KMS-11 (cell line): ENCODE measurements around the gene NMUR1.

Experiments
- H2AFZ ChIP-seq: fragments of 200-600 bp; sonication (generic); 2 replicates; pipeline ENCODE4 v1.6.1; 2016; ENCODE audit warnings: antibody characterized with exemption, mixed run types, low read depth
- H3K27ac ChIP-seq: fragments of 200-600 bp; sonication (generic); 2 replicates; pipeline ENCODE4 v1.6.1; 2016; ENCODE audit warnings: mild to moderate bottlenecking, mixed run types
- H3K27me3 ChIP-seq: fragments of 200-600 bp; sonication (generic); 2 replicates; pipeline ENCODE4 v1.6.1; 2017; ENCODE audit warnings: mild to moderate bottlenecking, low read depth, mixed run types, moderate library complexity; ENCODE audit not compliant: insufficient read depth
- H3K36me3 ChIP-seq: fragments of 200-600 bp; sonication (generic); 2 replicates; pipeline ENCODE4 v1.6.1; 2017; ENCODE audit warnings: mild to moderate bottlenecking, mixed run types; ENCODE audit not compliant: insufficient read depth
- H3K4me1 ChIP-seq: fragments of 200-600 bp; sonication (generic); 2 replicates; pipeline ENCODE4 v1.6.1; 2016; ENCODE audit warnings: mild to moderate bottlenecking, low read depth, mixed run types; ENCODE audit not compliant: poor library complexity, severe bottlenecking
- H3K4me2 ChIP-seq: fragments of 200-600 bp; sonication (generic); 2 replicates; pipeline ENCODE4 v1.7.0; 2016; ENCODE audit warnings: mild to moderate bottlenecking, mixed run types
- H3K4me3 ChIP-seq: fragments of 200-600 bp; sonication (generic); IDR thresholded peaks from 2 replicates; pipeline ENCODE4 v1.6.1; 2017; ENCODE audit warnings: low read depth, low read length, mixed read lengths; ENCODE audit not compliant: insufficient read depth
- H3K79me2 ChIP-seq: fragments of 200-600 bp; sonication (generic); 2 replicates; pipeline ENCODE4 v1.6.1; 2016; ENCODE audit warnings: low read depth, mixed run types; ENCODE audit not compliant: insufficient read depth
- H3K9ac ChIP-seq: fragments of 200-600 bp; sonication (generic); 2 replicates; pipeline ENCODE4 v1.6.1; 2016; ENCODE audit warnings: mild to moderate bottlenecking, mixed run types
- H4K20me1 ChIP-seq: fragments of 200-600 bp; sonication (generic); 2 replicates; pipeline ENCODE4 v1.6.1; 2016; ENCODE audit warnings: mild to moderate bottlenecking, mixed run types; ENCODE audit not compliant: insufficient read depth
- TF ChIP-seq, protein P1 (sequence below): fragments of 200-600 bp; sonication (generic); conservative IDR thresholded peaks from 2 replicates; pipeline ENCODE4 v1.6.1; 2017; ENCODE audit warnings: low read depth, mild to moderate bottlenecking, antibody characterized with exemption, low read length, moderate library complexity, mixed read lengths

The NMUR1 gene

DNA sequence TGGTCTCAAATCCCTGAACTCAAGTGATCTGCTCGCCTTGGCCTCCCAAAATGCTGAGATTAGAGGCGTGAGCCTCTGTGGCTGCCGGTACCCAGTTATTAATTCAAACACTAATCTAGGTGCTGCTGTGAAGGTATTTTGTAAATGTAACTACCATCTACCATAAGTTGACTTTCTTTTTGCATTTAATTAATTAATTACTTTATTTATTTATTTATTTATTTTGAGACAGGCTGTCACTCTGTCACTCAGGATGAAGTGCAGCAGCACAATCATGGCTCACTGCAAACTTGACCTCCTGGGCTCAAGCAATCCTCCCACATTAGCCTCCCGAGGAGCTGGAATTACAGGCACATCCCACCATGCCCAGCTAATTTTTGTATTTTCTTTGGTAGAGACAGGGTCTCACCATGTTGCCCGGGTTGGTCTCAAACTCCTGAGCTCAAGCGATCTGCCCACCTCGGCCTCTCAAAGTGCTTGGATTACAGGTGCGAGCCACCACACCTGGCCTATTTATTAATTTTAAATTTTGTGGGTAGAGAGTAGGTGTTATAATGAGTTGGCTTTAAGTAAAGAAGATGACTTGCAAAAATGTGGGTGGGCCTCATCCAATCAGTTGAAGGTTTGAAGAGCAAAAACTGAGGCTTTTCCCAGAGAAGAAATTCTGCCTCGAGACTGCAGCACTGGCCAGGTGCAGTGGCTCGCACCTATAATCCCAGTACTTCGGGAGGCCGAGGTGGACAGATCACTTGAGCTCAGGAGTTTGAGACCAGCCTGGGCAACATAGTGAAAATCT is 17.3 kb upstream of the NMUR1 start:
- TF ChIP-seq, protein P1, sequence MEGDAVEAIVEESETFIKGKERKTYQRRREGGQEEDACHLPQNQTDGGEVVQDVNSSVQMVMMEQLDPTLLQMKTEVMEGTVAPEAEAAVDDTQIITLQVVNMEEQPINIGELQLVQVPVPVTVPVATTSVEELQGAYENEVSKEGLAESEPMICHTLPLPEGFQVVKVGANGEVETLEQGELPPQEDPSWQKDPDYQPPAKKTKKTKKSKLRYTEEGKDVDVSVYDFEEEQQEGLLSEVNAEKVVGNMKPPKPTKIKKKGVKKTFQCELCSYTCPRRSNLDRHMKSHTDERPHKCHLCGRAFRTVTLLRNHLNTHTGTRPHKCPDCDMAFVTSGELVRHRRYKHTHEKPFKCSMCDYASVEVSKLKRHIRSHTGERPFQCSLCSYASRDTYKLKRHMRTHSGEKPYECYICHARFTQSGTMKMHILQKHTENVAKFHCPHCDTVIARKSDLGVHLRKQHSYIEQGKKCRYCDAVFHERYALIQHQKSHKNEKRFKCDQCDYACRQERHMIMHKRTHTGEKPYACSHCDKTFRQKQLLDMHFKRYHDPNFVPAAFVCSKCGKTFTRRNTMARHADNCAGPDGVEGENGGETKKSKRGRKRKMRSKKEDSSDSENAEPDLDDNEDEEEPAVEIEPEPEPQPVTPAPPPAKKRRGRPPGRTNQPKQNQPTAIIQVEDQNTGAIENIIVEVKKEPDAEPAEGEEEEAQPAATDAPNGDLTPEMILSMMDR, result no peak
- Histone ChIP-seq H4K20me1 (no peaks in the 10 kb centered on the region), H2AFZ (no peak overlapping the region), H3K27ac (no peak overlapping the region), H3K27me3 (no peaks in the 10 kb centered on the region), H3K79me2 (no peaks in the 10 kb centered on the region), H3K4me1 (peaks cover 22% of the 10 kb centered on the region), H3K4me2 (no peak overlapping the region), H3K9ac (no peak overlapping the region), H3K4me3 (no peak overlapping the region), H3K36me3 (no peaks in the 10 kb centered on the region)

- TF ChIP-seq, protein P1, result no peak
- Histone ChIP-seq H3K27me3 (no peaks in the 10 kb centered on the region), H3K79me2 (no peaks in the 10 kb centered on the region), H3K4me1 (peaks cover 22% of the 10 kb centered on the region), H3K4me2 (peak overlapping the region; percentile 92; the same call in 1 of the 2 replicates), H3K4me3 (no peak overlapping the region), H3K36me3 (no peaks in the 10 kb centered on the region), H3K27ac (no peak overlapping the region), H3K9ac (no peak overlapping the region), H4K20me1 (no peaks in the 10 kb centered on the region), H2AFZ (peak overlapping the region; percentile 37; the same call in 1 of the 2 replicates)
Observed at GRCh38 chr2:231546014-231546715, 15.9 kb upstream of the NMUR1 start.

- Histone ChIP-seq H3K9ac (no peak overlapping the region), H3K4me2 (peak overlapping the region; percentile 92), H3K27ac (peak overlapping the region; percentile 14; the same call in 1 of the 2 replicates), H3K79me2 (no peaks in the 10 kb centered on the region), H3K36me3 (no peaks in the 10 kb centered on the region), H3K4me3 (no peak overlapping the region), H2AFZ (peak overlapping the region; percentile 37; the same call in 1 of the 2 replicates), H3K27me3 (no peaks in the 10 kb centered on the region), H4K20me1 (no peaks in the 10 kb centered on the region), H3K4me1 (peaks cover 22% of the 10 kb centered on the region)
- TF ChIP-seq, protein P1, result no peak
Observed at GRCh38 chr2:231545105-231545902, 15.1 kb upstream of the NMUR1 start.

DNA sequence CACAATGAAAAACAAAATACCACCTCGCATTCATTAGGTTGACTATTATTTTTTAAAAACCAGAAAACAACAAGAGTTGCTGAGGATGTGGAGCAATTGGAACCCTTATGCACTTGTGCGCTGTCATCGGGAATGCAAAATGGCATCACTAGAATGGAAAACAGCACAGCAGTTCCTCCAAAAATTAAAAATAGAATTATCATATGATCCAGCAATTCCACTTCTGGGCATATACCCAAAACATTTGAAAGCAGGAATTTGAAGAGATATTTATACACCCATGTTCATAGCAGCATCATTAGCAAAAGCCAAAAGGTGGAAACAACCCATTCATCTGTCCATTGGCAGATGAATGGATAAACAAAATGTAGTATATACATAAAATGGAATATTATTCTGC is 11.9 kb upstream of the NMUR1 start:
- Histone ChIP-seq H3K27ac (no peak overlapping the region), H3K4me1 (peaks cover 22% of the 10 kb centered on the region), H3K36me3 (no peaks in the 10 kb centered on the region), H3K4me2 (no peak overlapping the region), H3K9ac (no peak overlapping the region), H3K4me3 (no peak overlapping the region), H4K20me1 (no peaks in the 10 kb centered on the region), H2AFZ (no peak overlapping the region), H3K27me3 (no peaks in the 10 kb centered on the region), H3K79me2 (no peaks in the 10 kb centered on the region)
- TF ChIP-seq, protein P1, result no peak
